ENCODE data around the gene ARSB. TPM values are rescaled to one million over a fixed set of nuclear protein-coding genes. Genes with fewer than 3 reads are reported as not detected.

The ARSB gene
- total and polyA plus RNA-seq, 3 donors from 2014 or later = 5.3 to 12.9 (median 11.8) TPM

GRCh38 chr5:78930721-78931120 lies 54.4 kb downstream of the ARSB start:
- Histone ChIP-seq H3K27ac (peak overlapping the region in 1 of 2 donors; percentile 6), H3K36me3 (ENCODE audit: low read depth, missing control alignments) (no peaks in the 10 kb centered on the region), H3K4me1 (no peaks in the 10 kb centered on the region), H3K27me3 (no peaks in the 10 kb centered on the region), H3K9me3 (no peaks in the 10 kb centered on the region), H3K4me3 (no peak overlapping the region)
- no peak for DNase-seq
- WGBS, 2 donors = 57 to 66% methylated on average over 9 of the region's 9 CpGs
- TF ChIP-seq POLR2A (IDR thresholded peaks at IDR 0.05) = no peak
- TF ChIP-seq, protein P1, sequence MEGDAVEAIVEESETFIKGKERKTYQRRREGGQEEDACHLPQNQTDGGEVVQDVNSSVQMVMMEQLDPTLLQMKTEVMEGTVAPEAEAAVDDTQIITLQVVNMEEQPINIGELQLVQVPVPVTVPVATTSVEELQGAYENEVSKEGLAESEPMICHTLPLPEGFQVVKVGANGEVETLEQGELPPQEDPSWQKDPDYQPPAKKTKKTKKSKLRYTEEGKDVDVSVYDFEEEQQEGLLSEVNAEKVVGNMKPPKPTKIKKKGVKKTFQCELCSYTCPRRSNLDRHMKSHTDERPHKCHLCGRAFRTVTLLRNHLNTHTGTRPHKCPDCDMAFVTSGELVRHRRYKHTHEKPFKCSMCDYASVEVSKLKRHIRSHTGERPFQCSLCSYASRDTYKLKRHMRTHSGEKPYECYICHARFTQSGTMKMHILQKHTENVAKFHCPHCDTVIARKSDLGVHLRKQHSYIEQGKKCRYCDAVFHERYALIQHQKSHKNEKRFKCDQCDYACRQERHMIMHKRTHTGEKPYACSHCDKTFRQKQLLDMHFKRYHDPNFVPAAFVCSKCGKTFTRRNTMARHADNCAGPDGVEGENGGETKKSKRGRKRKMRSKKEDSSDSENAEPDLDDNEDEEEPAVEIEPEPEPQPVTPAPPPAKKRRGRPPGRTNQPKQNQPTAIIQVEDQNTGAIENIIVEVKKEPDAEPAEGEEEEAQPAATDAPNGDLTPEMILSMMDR (IDR thresholded peaks at IDR 0.05) = no peak
- intact Hi-C loops (cut with DNase I; ENCODE audit: low total_unique reads) = no loop called here

DNA sequence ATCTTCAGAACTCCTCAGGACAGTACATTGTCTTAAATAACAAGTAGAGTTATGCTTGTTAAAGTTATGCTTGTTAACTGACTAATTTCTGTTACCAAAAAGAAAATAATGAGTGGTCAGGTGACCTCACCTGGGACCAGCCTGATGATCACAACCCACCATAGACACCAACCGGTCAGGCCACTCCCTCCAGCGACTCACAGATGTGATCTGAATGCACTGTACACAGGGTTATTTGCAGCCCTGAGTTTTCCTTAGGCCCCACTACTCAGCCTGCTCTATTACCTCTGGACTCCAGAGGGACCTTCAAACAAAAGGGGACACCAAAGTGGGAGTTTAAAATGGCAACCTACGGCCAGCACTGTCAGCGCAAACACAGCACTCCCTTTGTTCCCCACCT lies 55.3 kb downstream of the ARSB start:
- WGBS, 2 donors = 93 to 99% methylated on average over 4 of the region's 4 CpGs
- no peaks in the 10 kb centered on the region for H3K9me3 ChIP-seq
- intact Hi-C loops (cut with DNase I; ENCODE audit: low total_unique reads) = no loop called here
- no peak overlapping the region for H3K4me3 ChIP-seq
- no peaks in the 10 kb centered on the region for H3K36me3 ChIP-seq (ENCODE audit: low read depth, missing control alignments)
- H3K27ac ChIP-seq = no peak overlapping the region
- DNase-seq = no peak
- H3K27me3 ChIP-seq = no peaks in the 10 kb centered on the region
- no peak for TF ChIP-seq POLR2A (IDR thresholded peaks at IDR 0.05)
- TF ChIP-seq, protein P1 (IDR thresholded peaks at IDR 0.05) = no peak
- no peaks in the 10 kb centered on the region for H3K4me1 ChIP-seq

DNA sequence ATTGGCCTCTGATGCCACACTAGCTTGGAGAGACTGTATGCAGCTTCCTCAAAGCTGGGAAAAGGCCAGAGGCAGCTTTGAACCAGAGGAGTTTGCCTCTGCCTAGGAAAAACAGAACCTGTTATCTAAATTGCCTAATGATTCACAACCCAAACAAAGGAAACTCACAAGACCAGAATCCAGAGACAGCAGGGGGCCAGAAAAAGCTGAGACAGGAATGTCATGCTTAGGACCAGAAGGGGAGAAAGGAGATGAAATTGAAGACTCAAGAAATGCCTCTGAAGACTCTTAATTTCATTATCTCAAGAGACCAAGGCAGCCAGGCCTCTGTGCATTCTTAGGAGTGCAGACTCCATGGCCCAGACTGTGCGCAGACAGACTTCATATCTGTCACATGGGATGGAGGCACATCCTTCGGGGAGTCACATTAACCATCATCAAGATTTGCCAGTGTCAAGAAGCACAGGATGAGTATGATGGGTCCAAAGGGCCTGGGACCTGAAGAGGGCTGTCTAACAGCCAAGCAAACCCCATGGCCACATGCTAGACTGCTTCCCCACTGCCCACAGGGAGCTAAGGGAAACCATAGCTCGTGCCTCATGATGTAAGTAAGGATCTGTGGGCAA lies 57.3 kb downstream of the ARSB start:
- H3K27me3 ChIP-seq = no peaks in the 10 kb centered on the region
- H3K9me3 ChIP-seq = no peaks in the 10 kb centered on the region
- DNase-seq = no peak
- TF ChIP-seq, protein P1 (IDR thresholded peaks at IDR 0.05) = no peak
- TF ChIP-seq POLR2A (IDR thresholded peaks at IDR 0.05) = no peak
- H3K4me3 ChIP-seq = no peak overlapping the region
- intact Hi-C loops (cut with DNase I; ENCODE audit: low total_unique reads) = no loop called here
- no peaks in the 10 kb centered on the region for H3K36me3 ChIP-seq (ENCODE audit: low read depth, missing control alignments)
- 97% methylated on average over 3 of the region's 3 CpGs for WGBS, 2 donors
- no peak overlapping the region for H3K27ac ChIP-seq
- H3K4me1 ChIP-seq = no peaks in the 10 kb centered on the region

DNA sequence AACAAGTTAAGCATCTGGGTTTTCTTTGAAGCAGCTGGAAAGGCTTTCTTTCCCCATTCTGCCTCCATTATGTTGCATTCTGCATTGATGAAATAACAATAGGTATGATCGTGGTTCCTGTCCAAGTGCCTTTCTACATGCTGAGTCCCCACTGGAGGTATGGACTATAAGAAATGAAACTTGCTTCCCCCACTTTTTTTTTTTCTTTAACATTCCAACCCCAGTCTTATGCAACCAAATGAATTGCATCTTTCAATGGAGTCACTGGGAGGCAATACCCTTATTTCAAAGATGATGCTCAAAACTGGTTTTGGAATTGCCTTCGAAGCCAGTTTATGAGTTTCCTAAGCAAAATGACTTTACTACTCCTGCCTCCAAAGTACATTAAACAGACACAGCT lies 58.9 kb downstream of the ARSB start:
- no peak for DNase-seq
- Histone ChIP-seq H3K27ac (no peak overlapping the region), H3K36me3 (ENCODE audit: low read depth, missing control alignments) (no peaks in the 10 kb centered on the region), H3K4me1 (no peaks in the 10 kb centered on the region), H3K9me3 (no peaks in the 10 kb centered on the region), H3K4me3 (no peak overlapping the region), H3K27me3 (no peaks in the 10 kb centered on the region)
- WGBS, 2 donors = 91 to 100% methylated on average over 2 of the region's 2 CpGs
- intact Hi-C loops (cut with DNase I; ENCODE audit: low total_unique reads) = no loop called here
- TF ChIP-seq POLR2A (IDR thresholded peaks at IDR 0.05) = no peak
- TF ChIP-seq, protein P1 (IDR thresholded peaks at IDR 0.05) = no peak
